K562 (cell line): ENCODE measurements around the gene PRTN3. TPM values are rescaled to one million over a fixed set of nuclear protein-coding genes. Genes with fewer than 3 reads are reported as not detected.
"Not testable (repeated sequence)": the region's sequence is repeated elsewhere in the genome, so short reads cannot be mapped to it uniquely, and the experiment has no call there.

Source experiments
- ATAC-seq: fragments of 200-7000 bp; cut with Tn5 transposase; 3 replicates; pipeline ENCODE4 v1.9.1; 2020; ENCODE audit warnings: moderate library complexity
- BruUV-seq: library from RNA; stranded (reverse); fragments of 400-500 nt; replicated peaks from 2 replicates; lab custom pipeline; 2021; lab: Mats Ljungman, UMichigan
- CTCF ChIA-PET: fragments of 300-600 bp; formaldehyde crosslinking; extraction: SDS; loops from one replicate; lab custom pipeline; 2021; ENCODE audit warnings: low intra/inter-chr PET ratio; lab: Yijun Ruan, JAX
- POLR2A ChIA-PET: fragments of 300-600, 350-650 bp; sonication (Branson Sonifier 250); formaldehyde crosslinking; extraction: SDS; loops from one replicate; lab custom pipeline; 2021; ENCODE audit warnings: antibody characterized with exemption, inconsistent platforms; lab: Yijun Ruan, JAX
- DNase-seq, 4 experiments: peaks; one replicate each; pipeline versions ENCODE4 v3.0.0 to v3.0.0-alpha.2; 2011 to 2018; ENCODE audit warnings: low spot score in 3 of 4, mixed read lengths in 3 of 4; ENCODE audit errors: extremely low read depth in 1 of 4
- FAIRE-seq: peaks from 2 replicates; lab custom pipeline; 2011; peaks lifted over from hg19 to GRCh38; lab: Jason Lieb, UNC
- H2AFZ ChIP-seq: 2 replicates; pipeline ENCODE4 v1.6.0; 2011; ENCODE audit warnings: low read depth, low read length, control low read depth, inconsistent platforms
- H3K27ac ChIP-seq: fragments of 200-600 bp; 3 replicates; pipeline ENCODE4 v1.8.0; 2011; ENCODE audit warnings: low read depth, mild to moderate bottlenecking, control low read depth, inconsistent platforms, low read length, moderate library complexity, mixed read lengths; ENCODE audit errors: extremely low read depth
- H3K27me3 ChIP-seq, 2 experiments: fragments of 300-600 bp in 1 of 2; 2 replicates in 1 of 2; 3 replicates in 1 of 2; pipeline versions ENCODE4 v1.6.0 to v1.8.0; 2011; ENCODE audit warnings: inconsistent platforms in 2 of 2, low read length in 2 of 2, mild to moderate bottlenecking in 1 of 2, mixed read lengths in 1 of 2, moderate library complexity in 1 of 2; ENCODE audit not compliant: control insufficient read depth in 2 of 2, insufficient read depth in 2 of 2
- H3K36me3 ChIP-seq: fragments of 300-600 bp; 3 replicates; pipeline ENCODE4 v1.8.0; 2011; ENCODE audit warnings: mild to moderate bottlenecking, low read length, inconsistent platforms; ENCODE audit not compliant: control insufficient read depth, insufficient read depth
- H3K4me1 ChIP-seq, 2 experiments: fragments of 200-600 bp in 1 of 2; replicated peaks in 1 of 2; 2 replicates in 1 of 2; 3 replicates in 1 of 2; pipeline versions ENCODE4 v1.5.1 to v1.8.0; 2011; ENCODE audit warnings: inconsistent platforms in 2 of 2, low read length in 2 of 2, mild to moderate bottlenecking in 1 of 2, mixed read lengths in 1 of 2, moderate library complexity in 1 of 2; ENCODE audit not compliant: control insufficient read depth in 2 of 2, insufficient read depth in 2 of 2
- H3K4me2 ChIP-seq: 2 replicates; pipeline ENCODE4 v1.6.1; 2011; ENCODE audit warnings: low read length, control low read depth, inconsistent platforms, mixed read lengths; ENCODE audit not compliant: insufficient read depth
- H3K4me3 ChIP-seq: fragments of 200-600 bp; sonication (generic), shearing (Covaris generic); 2 replicates; pipeline ENCODE4 v1.5.1; 2016; ENCODE audit warnings: control low read depth, inconsistent platforms
- H3K79me2 ChIP-seq: fragments of 200-600 bp; 3 replicates; pipeline ENCODE4 v1.8.0; 2011; ENCODE audit warnings: low read length, inconsistent platforms; ENCODE audit not compliant: control insufficient read depth, insufficient read depth
- H3K9ac ChIP-seq, 2 experiments: 2 replicates each; pipeline versions ENCODE4 v1.6.0 to v1.6.1; 2011; ENCODE audit warnings: low read depth in 2 of 2, low read length in 2 of 2, control low read depth in 1 of 2, inconsistent platforms in 1 of 2, mild to moderate bottlenecking in 1 of 2, mixed read lengths in 1 of 2; ENCODE audit not compliant: insufficient read depth in 1 of 2
- H3K9me1 ChIP-seq: one replicate; pipeline ENCODE4 v1.6.0; 2011; ENCODE audit warnings: inconsistent platforms, mild to moderate bottlenecking, low read length, moderate library complexity; ENCODE audit not compliant: control insufficient read depth, insufficient read depth
- H3K9me3 ChIP-seq: replicated peaks from 2 replicates; pipeline ENCODE4 v1.5.1; 2011; ENCODE audit warnings: low read depth, low read length, inconsistent platforms; ENCODE audit not compliant: control insufficient read depth, insufficient read depth
- H4K20me1 ChIP-seq: replicated peaks from 2 replicates; pipeline ENCODE4 v1.6.1; 2011; ENCODE audit warnings: low read length, inconsistent platforms, mixed read lengths; ENCODE audit not compliant: control insufficient read depth, insufficient read depth
- ATF1 ChIP-seq, 2 experiments: fragments of 450-650 bp in 1 of 2; IDR thresholded peaks; 2 replicates each; pipeline ENCODE4 v1.6.1; 2016; ENCODE audit warnings: missing compliant biosample characterization in 1 of 2, missing genetic modification characterization in 1 of 2
- BCOR ChIP-seq: fragments of 450-650 bp; IDR thresholded peaks from 2 replicates; pipeline ENCODE4 v1.6.1; 2016
- CBX3 ChIP-seq, 2 experiments: IDR thresholded peaks; 1 replicate in 1 of 2; 2 replicates in 1 of 2; pipeline ENCODE4 v1.6.1; 2012; ENCODE audit warnings: inconsistent platforms in 2 of 2, low read length in 2 of 2, borderline replicate concordance in 1 of 2, control low read depth in 1 of 2
- ESRRA ChIP-seq: fragments of 450-650 bp; IDR thresholded peaks from 2 replicates; pipeline ENCODE4 v1.6.1; 2014; ENCODE audit warnings: low read depth, mild to moderate bottlenecking, moderate library complexity, borderline replicate concordance
- HCFC1 ChIP-seq: IDR thresholded peaks from 2 replicates; pipeline ENCODE4 v1.6.1; 2012; ENCODE audit warnings: low read depth, low read length, improper control_type of control experiment
- KDM1A ChIP-seq, 2 experiments: fragments of 450-650 bp; IDR thresholded peaks; 2 replicates each; pipeline ENCODE4 v1.6.1; 2016; ENCODE audit warnings: mild to moderate bottlenecking in 2 of 2
- NFE2 ChIP-seq: IDR thresholded peaks from 2 replicates; pipeline ENCODE4 v1.6.1; 2014; ENCODE audit warnings: antibody characterized with exemption, low read depth
- SP1 ChIP-seq: sonication (generic); formaldehyde crosslinking; IDR thresholded peaks from 2 replicates; pipeline ENCODE4 v1.8.1; 2022; ENCODE audit warnings: mild to moderate bottlenecking, missing genetic modification reagents
- ZNF121 ChIP-seq: sonication (generic); formaldehyde crosslinking; conservative IDR thresholded peaks from 2 replicates; pipeline ENCODE4 v1.8.0; 2022; ENCODE audit warnings: missing genetic modification reagents
- ZNF232 ChIP-seq: sonication (generic); formaldehyde crosslinking; IDR thresholded peaks from 2 replicates; pipeline ENCODE4 v1.8.0; 2022; ENCODE audit warnings: mild to moderate bottlenecking, missing genetic modification reagents
- ZNF764 ChIP-seq: fragments of 250-450 bp; sonication (Bioruptor Pico); IDR thresholded peaks from 2 replicates; pipeline ENCODE4 v1.4.0; 2020; ENCODE audit warnings: low read depth, mild to moderate bottlenecking, moderate library complexity
- WGBS: fragments of 100-300 bp; shearing (Covaris generic); methylation state at CpG from one replicate; pipeline ENCODE4 v1.1.6; 2016; ENCODE audit warnings: low coverage, mixed read lengths; ENCODE audit not compliant: insufficient coverage; ENCODE audit errors: missing lambda C conversion rate; 5-methylcytosine and 5-hydroxymethylcytosine counted together
- in situ Hi-C: fragments of 300-500 bp; cut with MboI; formaldehyde crosslinking; loops from 4 replicates; pipeline ENCODE4 v1.15.0; 2018; ENCODE audit warnings: inconsistent platforms, mixed read lengths
- intact Hi-C: fragments of 100-400 bp; cut with micrococcal nuclease; formaldehyde crosslinking; loops from 2 replicates; pipeline ENCODE4 v1.14.2; 2022
- polyA plus RNA-seq, 8 experiments: library from polyadenylated mRNA; depleted of rRNA in 4 of 8; stranded (reverse) in 5 of 8; unstranded in 3 of 8; fragments of >200 nt; fragmentation: Nextera tagmentation in 2 of 8; fragmentation: Illumina TruSeq in 1 of 8; extraction: Ambion mirVana in 2 of 8; extraction: Trizol in 1 of 8; gene quantifications; 2 replicates each; pipeline versions ENCODE4 v1.2.1 to v1.2.3, GENCODE V29; 2011 to 2014; ENCODE audit warnings: inconsistent platforms in 1 of 8, missing spikeins in 1 of 8
- total RNA-seq, 7 experiments: library from RNA; depleted of rRNA in 6 of 7; stranded (reverse); fragments of >200 nt in 6 of 7; fragmentation: Illumina TruSeq in 2 of 7; extraction: Trizol in 2 of 7; gene quantifications; 2 replicates each; pipeline versions ENCODE4 v1.2.1 to v1.2.3, GENCODE V29; 2011 to 2021; ENCODE audit warnings: low replicate concordance in 1 of 7
- TF ChIP-seq, protein P1 (sequence below): fragments of 250-450 bp; sonication (Bioruptor Pico); IDR thresholded peaks from 2 replicates; pipeline ENCODE4 v1.8.0; 2022; ENCODE audit warnings: moderate library complexity, mild to moderate bottlenecking, inconsistent platforms
- TF ChIP-seq, protein P2 (sequence below): sonication (generic); formaldehyde crosslinking; IDR thresholded peaks from 2 replicates; pipeline ENCODE4 v1.8.0; 2022; ENCODE audit warnings: missing genetic modification reagents, mild to moderate bottlenecking, moderate library complexity, borderline replicate concordance
- TF ChIP-seq, protein P3 (sequence below): fragments of 250-450 bp; sonication (Bioruptor Pico); IDR thresholded peaks from 2 replicates; pipeline ENCODE4 v1.9.0; 2021; ENCODE audit warnings: mild to moderate bottlenecking

The PRTN3 gene
- total and polyA plus RNA-seq, 9 of the 15 experiments (the other 6 are each of a cell fraction or from before 2014, with no cell fraction given), result 0.14 to 0.86 (median 0.43) TPM; not detected in 3

GRCh38 chr19:849195-849594 is 8.4 kb downstream of the PRTN3 start:
- H3K9ac ChIP-seq, H4K20me1 ChIP-seq, intact Hi-C loops, CTCF ChIA-PET, DNase-seq, in situ Hi-C loops, H3K36me3 ChIP-seq, H2AFZ ChIP-seq, H3K79me2 ChIP-seq, H3K4me3 ChIP-seq, FAIRE-seq, BruUV-seq, H3K4me2 ChIP-seq, H3K9me3 ChIP-seq, H3K27me3 ChIP-seq: not testable (repeated sequence)
- 67% methylated on average over 8 of the region's 8 CpGs for WGBS
- POLR2A ChIA-PET, result interaction anchor here (0.5 kb wide), 1 partner anchor 217 kb away, joined by 3 read pairs; no protein-coding TSS in a partner anchor
- H3K4me1 ChIP-seq, result peaks cover 5 to 54% of the 10 kb centered on the region in 2 experiments; a peak in 3 of 5 replicates
- TF ChIP-seq KDM1A (IDR thresholded peaks at IDR 0.05) (0 out of 4 replicates have a peak, but pooled peaks of 1 of the 2 experiments have one; percentile 14), BCOR (peak; percentile 68), ZNF121 (CRISPR knock-in tag) (peak; percentile 99)
- TF ChIP-seq, all 486 proteins: peak for 3; not testable (repeated sequence) for 483
- not testable (repeated sequence) for H3K9me1 ChIP-seq, ATAC-seq, H3K27ac ChIP-seq

GRCh38 chr19:850221-850978 is 9.6 kb downstream of the PRTN3 start:
- in situ Hi-C loops (no loop called here), intact Hi-C loops (no loop called here)
- Histone ChIP-seq H4K20me1 (no peaks in the 10 kb centered on the region), H3K27me3 (no peaks in the 10 kb centered on the region), H3K79me2 (no peaks in the 10 kb centered on the region), H3K4me2 (peak overlapping the region; percentile 4; the same call in 1 of the 2 replicates), H3K27ac (peak overlapping the region; percentile 5; the same call in 1 of the 3 replicates), H3K36me3 (no peaks in the 10 kb centered on the region), H3K4me3 (no peak overlapping the region), H2AFZ (peak overlapping the region; percentile 67), H3K4me1 (peaks cover 5 to 52% of the 10 kb centered on the region in 2 experiments; a peak in 3 of 5 replicates), H3K9me3 (no peaks in the 10 kb centered on the region), H3K9ac (peak overlapping the region in 1 of 2 experiments; percentile 73; a peak in 3 of 4 replicates), H3K9me1 (no peaks in the 10 kb centered on the region)
- no peak for FAIRE-seq
- DNase-seq, result peak; percentile 41 to 57 (median 48)
- POLR2A ChIA-PET, result no interaction called here
- peak; percentile 72 for ATAC-seq
- CTCF ChIA-PET, result no interaction called here
- no TSS peak for BruUV-seq
- 25% methylated on average over 21 of the region's 28 CpGs for WGBS
- TF ChIP-seq, protein P1, sequence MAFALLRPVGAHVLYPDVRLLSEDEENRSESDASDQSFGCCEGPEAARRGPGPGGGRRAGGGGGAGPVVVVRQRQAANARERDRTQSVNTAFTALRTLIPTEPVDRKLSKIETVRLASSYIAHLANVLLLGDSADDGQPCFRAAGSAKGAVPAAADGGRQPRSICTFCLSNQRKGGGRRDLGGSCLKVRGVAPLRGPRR (CRISPR knock-in tag), result no peak
- TF ChIP-seq, protein P2, sequence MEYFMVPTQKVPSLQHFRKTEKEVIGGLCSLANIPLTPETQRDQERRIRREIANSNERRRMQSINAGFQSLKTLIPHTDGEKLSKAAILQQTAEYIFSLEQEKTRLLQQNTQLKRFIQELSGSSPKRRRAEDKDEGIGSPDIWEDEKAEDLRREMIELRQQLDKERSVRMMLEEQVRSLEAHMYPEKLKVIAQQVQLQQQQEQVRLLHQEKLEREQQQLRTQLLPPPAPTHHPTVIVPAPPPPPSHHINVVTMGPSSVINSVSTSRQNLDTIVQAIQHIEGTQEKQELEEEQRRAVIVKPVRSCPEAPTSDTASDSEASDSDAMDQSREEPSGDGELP (CRISPR knock-in tag), result peak; percentile 56
- TF ChIP-seq ATF1 (CRISPR knock-in tag; IDR thresholded peaks at IDR 0.05) (no peak), ATF1 (tag; IDR thresholded peaks at IDR 0.05) (peak; percentile 43; the same call in 1 of the 2 replicates), ZNF232 (CRISPR knock-in tag) (no peak), CBX3 (IDR thresholded peaks at IDR 0.05; ENCODE audit: borderline replicate concordance in 1 of 2, low read length in 2 of 2) (no peak), NFE2 (no peak), HCFC1 (no peak), SP1 (CRISPR knock-in tag) (no peak), ESRRA (0 out of 2 replicates have a peak, but pooled peaks have one; percentile 23), ZNF764 (CRISPR knock-in tag) (no peak)
- TF ChIP-seq, protein P3, sequence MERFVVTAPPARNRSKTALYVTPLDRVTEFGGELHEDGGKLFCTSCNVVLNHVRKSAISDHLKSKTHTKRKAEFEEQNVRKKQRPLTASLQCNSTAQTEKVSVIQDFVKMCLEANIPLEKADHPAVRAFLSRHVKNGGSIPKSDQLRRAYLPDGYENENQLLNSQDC (CRISPR knock-in tag), result no peak
